HG03280 (cell line): Measurements from ENCODE around the gene TPM2.

ENCODE experiments used
- ATAC-seq: cut with Tn5 transposase; IDR thresholded peaks from one replicate; pipeline ENCODE4 v1.9.1; 2021; ENCODE audit warnings: mild to moderate bottlenecking, moderate library complexity; ENCODE audit not compliant: unreplicated experiment

Gene TPM2

GRCh38 chr9:35718721-35719511, 29.2 kb upstream of the TPM2 start:
- ATAC-seq, result no peak

GRCh38 chr9:35717132-35717870, 27.6 kb upstream of the TPM2 start:
- no peak for ATAC-seq

- ATAC-seq, result no peak
Measured at GRCh38 chr9:35716230-35716629, 26.5 kb upstream of the TPM2 start.

- ATAC-seq, result no peak
Measured at GRCh38 chr9:35714579-35715252, 25.0 kb upstream of the TPM2 start.

- ATAC-seq, result no peak
Measured at GRCh38 chr9:35714123-35714522, 24.4 kb upstream of the TPM2 start.

GRCh38 chr9:35713578-35713977, 23.9 kb upstream of the TPM2 start:
- no peak for ATAC-seq

GRCh38 chr9:35712762-35713400, 23.2 kb upstream of the TPM2 start:
- ATAC-seq, result no peak

GRCh38 chr9:35711501-35712428, 22.0 kb upstream of the TPM2 start:
- no peak for ATAC-seq

GRCh38 chr9:35710818-35711500, 21.2 kb upstream of the TPM2 start:
- no peak for ATAC-seq

- no peak for ATAC-seq
Measured at GRCh38 chr9:35708146-35708545, 18.4 kb upstream of the TPM2 start.

GRCh38 chr9:35706951-35707350, 17.2 kb upstream of the TPM2 start:
- no peak for ATAC-seq

- no peak for ATAC-seq
Measured at GRCh38 chr9:35705836-35706430, 16.2 kb upstream of the TPM2 start.

- ATAC-seq, result no peak
Measured at GRCh38 chr9:35705372-35705771, 15.6 kb upstream of the TPM2 start.

- ATAC-seq, result no peak
Measured at GRCh38 chr9:35703906-35704672, 14.4 kb upstream of the TPM2 start.

GRCh38 chr9:35702696-35703095, 13.0 kb upstream of the TPM2 start:
- no peak for ATAC-seq

GRCh38 chr9:35700942-35701341, 11.2 kb upstream of the TPM2 start:
- no peak for ATAC-seq

GRCh38 chr9:35700031-35700430, 10.3 kb upstream of the TPM2 start:
- ATAC-seq, result no peak

GRCh38 chr9:35698231-35698630, 8.5 kb upstream of the TPM2 start:
- ATAC-seq, result no peak

- no peak for ATAC-seq
Measured at GRCh38 chr9:35697486-35697885, 7.8 kb upstream of the TPM2 start.
